Parathyroid adenoma (tissue), 2 donors: Measurements from ENCODE around the gene GRIK4.

ENCODE experiments used
- H2AFZ ChIP-seq: fragments of 300-600 bp; sonication (generic); one replicate; pipeline ENCODE4 v1.7.0; 2017; ENCODE audit warnings: antibody characterized with exemption, mild to moderate bottlenecking
- H3K27ac ChIP-seq: fragments of 300-600 bp; sonication (generic); one replicate; pipeline ENCODE4 v1.7.0; 2017
- H3K27me3 ChIP-seq: fragments of 300-600 bp; sonication (generic); one replicate; pipeline ENCODE4 v1.7.0; 2017; ENCODE audit warnings: low read length; ENCODE audit not compliant: control insufficient read depth, insufficient read depth
- H3K36me3 ChIP-seq: fragments of 300-600 bp; sonication (generic); one replicate; pipeline ENCODE4 v1.7.0; 2017; ENCODE audit warnings: low read length; ENCODE audit not compliant: control insufficient read depth, insufficient read depth
- H3K4me1 ChIP-seq: fragments of 300-600 bp; sonication (generic); one replicate; pipeline ENCODE4 v1.7.0; 2017; ENCODE audit warnings: control low read depth
- H3K4me2 ChIP-seq: fragments of 300-600 bp; sonication (generic); one replicate; pipeline ENCODE4 v1.7.0; 2017; ENCODE audit warnings: low read length
- H3K4me3 ChIP-seq: fragments of 300-600 bp; sonication (generic); one replicate; pipeline ENCODE4 v1.7.0; 2017; ENCODE audit warnings: low read depth, low read length
- H3K79me2 ChIP-seq: fragments of 300-600 bp; sonication (generic); one replicate; pipeline ENCODE4 v1.7.0; 2017; ENCODE audit warnings: control low read depth
- H3K9ac ChIP-seq: fragments of 300-600 bp; sonication (generic); one replicate; pipeline ENCODE4 v1.7.0; 2017; ENCODE audit warnings: mild to moderate bottlenecking
- H3K9me3 ChIP-seq: fragments of 300-600 bp; sonication (generic); one replicate; pipeline ENCODE4 v1.7.0; 2017; ENCODE audit warnings: low read length; ENCODE audit not compliant: control insufficient read depth
- TF ChIP-seq, protein P1 (sequence below): fragments of 300-600 bp; sonication (generic); IDR thresholded peaks from one replicate; pipeline ENCODE4 v1.7.0; 2017; ENCODE audit warnings: antibody characterized with exemption, mild to moderate bottlenecking
- donor health status: primary hyperparathyroidism.

The GRIK4 gene

DNA sequence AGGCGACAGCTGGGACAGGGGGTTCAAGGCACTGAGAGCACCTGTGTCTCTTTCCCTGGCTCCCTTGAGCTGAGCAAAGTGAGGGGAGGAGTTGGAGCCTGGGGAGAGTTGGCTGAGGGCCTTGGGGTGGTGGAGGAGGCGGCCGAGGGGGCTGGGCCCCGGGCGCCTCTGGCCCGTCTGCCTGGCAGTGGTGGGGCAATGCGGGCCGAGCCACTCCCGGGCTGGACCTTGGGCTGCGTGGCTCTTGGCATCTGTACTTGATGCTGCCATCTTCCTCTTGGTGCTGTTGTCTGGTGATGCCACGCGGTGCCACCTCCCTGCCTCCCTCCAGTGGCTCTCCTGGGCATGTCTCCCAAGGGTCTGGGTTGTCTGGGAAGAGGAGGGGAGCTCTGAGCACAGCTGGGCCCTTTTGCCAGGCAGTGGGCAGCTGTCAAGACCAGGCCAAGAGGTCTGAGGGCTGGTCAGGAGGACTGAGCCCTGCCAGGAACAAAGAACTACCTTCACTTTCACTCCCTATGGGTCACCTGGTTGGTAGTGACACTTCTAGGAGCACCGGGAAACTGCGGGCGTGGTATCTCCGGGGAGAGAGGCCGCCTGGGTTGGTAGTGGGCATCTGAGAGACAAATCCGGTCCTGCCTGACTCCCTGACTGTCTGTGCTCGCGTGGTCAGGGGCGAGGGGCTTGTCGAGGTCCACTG is 1.3 kb downstream of the GRIK4 start:
- H3K9ac ChIP-seq, result no peak overlapping the region
- no peaks in the 10 kb centered on the region for H3K36me3 ChIP-seq
- no peak overlapping the region for H3K4me3 ChIP-seq
- no peaks in the 10 kb centered on the region for H3K4me1 ChIP-seq
- H3K9me3 ChIP-seq, result no peaks in the 10 kb centered on the region
- H3K27me3 ChIP-seq, result no peaks in the 10 kb centered on the region
- H3K4me2 ChIP-seq, result no peak overlapping the region
- H3K79me2 ChIP-seq, result no peaks in the 10 kb centered on the region
- no peak overlapping the region for H2AFZ ChIP-seq
- H3K27ac ChIP-seq, result no peak overlapping the region
- TF ChIP-seq, protein P1, sequence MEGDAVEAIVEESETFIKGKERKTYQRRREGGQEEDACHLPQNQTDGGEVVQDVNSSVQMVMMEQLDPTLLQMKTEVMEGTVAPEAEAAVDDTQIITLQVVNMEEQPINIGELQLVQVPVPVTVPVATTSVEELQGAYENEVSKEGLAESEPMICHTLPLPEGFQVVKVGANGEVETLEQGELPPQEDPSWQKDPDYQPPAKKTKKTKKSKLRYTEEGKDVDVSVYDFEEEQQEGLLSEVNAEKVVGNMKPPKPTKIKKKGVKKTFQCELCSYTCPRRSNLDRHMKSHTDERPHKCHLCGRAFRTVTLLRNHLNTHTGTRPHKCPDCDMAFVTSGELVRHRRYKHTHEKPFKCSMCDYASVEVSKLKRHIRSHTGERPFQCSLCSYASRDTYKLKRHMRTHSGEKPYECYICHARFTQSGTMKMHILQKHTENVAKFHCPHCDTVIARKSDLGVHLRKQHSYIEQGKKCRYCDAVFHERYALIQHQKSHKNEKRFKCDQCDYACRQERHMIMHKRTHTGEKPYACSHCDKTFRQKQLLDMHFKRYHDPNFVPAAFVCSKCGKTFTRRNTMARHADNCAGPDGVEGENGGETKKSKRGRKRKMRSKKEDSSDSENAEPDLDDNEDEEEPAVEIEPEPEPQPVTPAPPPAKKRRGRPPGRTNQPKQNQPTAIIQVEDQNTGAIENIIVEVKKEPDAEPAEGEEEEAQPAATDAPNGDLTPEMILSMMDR, result no peak

DNA sequence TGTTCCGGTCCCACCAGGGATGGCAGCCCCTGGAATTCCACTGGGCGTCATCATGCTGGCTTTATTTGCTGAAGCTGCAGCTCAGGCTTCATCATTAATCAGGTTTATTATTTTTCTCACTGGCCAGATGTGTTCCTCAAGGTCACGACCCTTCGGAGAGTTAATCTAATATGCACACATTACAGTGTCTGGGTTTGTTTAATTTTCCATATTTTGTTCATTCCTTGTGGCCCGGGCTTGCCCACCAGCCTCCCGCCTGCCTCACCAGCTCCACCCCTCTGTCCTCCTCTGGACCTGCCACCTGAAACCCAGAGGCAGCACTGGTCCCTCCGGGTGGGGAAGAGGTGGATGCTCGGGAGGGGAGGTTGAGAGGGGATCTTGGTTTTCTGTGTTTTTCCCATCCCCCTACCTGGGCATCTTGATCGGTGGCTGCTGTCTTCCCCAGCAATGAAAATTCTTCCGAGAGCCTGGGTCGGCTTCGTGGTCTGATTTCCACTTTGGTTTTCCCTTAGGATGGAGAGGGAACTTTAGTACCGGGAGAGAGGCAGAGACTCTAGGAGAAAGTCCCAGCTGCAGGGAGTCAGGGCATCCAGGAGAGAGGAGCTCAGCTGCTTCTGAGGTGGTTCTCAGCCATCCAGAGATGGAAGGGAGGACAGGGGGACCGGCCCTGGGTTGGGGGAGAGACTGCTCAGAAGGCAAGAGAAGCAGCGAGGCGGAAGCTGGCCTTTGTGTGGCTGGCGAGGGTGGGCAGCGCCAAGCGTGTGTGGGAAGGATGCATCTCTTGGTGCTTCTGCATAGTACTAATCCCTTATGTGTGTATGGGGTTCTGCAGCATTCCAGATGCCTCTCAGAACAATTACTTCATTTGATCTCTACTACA is 2.1 kb downstream of the GRIK4 start:
- no peaks in the 10 kb centered on the region for H3K9me3 ChIP-seq
- no peak overlapping the region for H2AFZ ChIP-seq
- H3K79me2 ChIP-seq, result no peaks in the 10 kb centered on the region
- H3K9ac ChIP-seq, result no peak overlapping the region
- no peaks in the 10 kb centered on the region for H3K27me3 ChIP-seq
- no peaks in the 10 kb centered on the region for H3K36me3 ChIP-seq
- H3K27ac ChIP-seq, result no peak overlapping the region
- TF ChIP-seq, protein P1, result no peak
- no peaks in the 10 kb centered on the region for H3K4me1 ChIP-seq
- H3K4me2 ChIP-seq, result no peak overlapping the region
- no peak overlapping the region for H3K4me3 ChIP-seq

DNA sequence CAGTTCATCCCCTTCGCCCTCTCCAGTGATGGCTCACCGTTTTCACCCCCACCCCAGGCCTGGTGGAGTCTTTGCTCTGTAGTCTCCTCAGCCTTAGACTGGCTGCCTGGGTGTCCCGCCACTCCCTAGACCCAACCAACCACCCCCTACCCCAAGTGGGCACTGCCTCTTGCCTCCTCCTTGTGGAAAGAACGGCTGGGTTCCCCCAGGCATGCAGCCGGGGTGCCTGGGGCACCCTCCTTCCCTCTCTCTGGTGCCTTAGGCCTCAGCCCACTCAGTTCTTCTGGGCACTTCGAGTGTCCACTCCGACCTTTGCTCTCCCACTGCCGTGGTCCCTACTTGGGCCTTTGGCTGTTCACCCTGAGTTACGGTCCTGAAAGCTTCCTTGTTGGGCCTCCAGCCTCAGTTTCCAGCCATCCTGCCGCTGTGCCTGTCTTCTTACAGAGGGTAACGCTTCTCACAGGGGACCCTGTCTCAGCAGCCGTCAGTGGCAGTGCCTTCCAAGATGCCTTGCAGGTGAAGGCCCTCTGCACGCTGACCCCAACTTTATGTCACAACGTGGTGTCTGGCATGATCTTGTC is 3.1 kb downstream of the GRIK4 start:
- Histone ChIP-seq H3K4me2 (no peak overlapping the region), H2AFZ (no peak overlapping the region), H3K36me3 (no peaks in the 10 kb centered on the region), H3K4me3 (no peak overlapping the region), H3K27me3 (no peaks in the 10 kb centered on the region), H3K9me3 (no peaks in the 10 kb centered on the region), H3K9ac (no peak overlapping the region), H3K27ac (no peak overlapping the region), H3K79me2 (no peaks in the 10 kb centered on the region), H3K4me1 (no peaks in the 10 kb centered on the region)
- TF ChIP-seq, protein P1, result no peak

DNA sequence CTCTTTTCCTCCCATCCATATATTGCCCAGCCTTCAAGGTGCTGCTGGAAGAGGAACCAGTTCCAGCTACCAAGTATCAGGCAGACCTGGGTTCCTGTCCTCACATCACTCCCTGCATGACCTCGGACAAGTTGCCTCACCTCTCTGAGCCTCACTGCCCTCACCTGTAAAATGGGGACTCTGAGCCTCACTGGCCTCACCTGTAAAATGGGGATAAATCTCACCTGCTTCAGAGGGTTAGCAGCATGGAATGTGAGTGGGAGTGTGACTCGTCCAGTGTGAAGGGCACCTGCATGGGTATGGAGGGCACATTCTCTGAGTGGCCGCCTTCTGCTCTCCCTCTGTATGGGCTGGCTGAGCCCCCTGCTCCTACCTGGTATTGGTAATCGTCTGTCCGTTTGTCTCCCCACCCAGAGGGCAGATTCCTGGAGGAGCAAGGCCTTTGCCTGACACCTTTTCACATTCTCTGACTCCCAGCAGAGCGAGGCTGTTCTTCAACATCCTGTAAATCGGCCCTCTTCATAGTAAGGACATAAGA is 3.7 kb downstream of the GRIK4 start:
- no peaks in the 10 kb centered on the region for H3K79me2 ChIP-seq
- no peak overlapping the region for H3K9ac ChIP-seq
- H3K9me3 ChIP-seq, result no peaks in the 10 kb centered on the region
- H3K4me1 ChIP-seq, result no peaks in the 10 kb centered on the region
- no peaks in the 10 kb centered on the region for H3K27me3 ChIP-seq
- no peaks in the 10 kb centered on the region for H3K36me3 ChIP-seq
- H3K4me2 ChIP-seq, result no peak overlapping the region
- no peak overlapping the region for H3K4me3 ChIP-seq
- TF ChIP-seq, protein P1, result no peak
- no peak overlapping the region for H3K27ac ChIP-seq
- H2AFZ ChIP-seq, result no peak overlapping the region
